Left renal pelvis (tissue), 4 donors: ENCODE measurements around the gene SPDYE3. TPM values are rescaled to one million over a fixed set of nuclear protein-coding genes. Genes with fewer than 3 reads are reported as not detected.
"Not testable (repeated sequence)": the region's sequence is repeated elsewhere in the genome, so short reads cannot be mapped to it uniquely, and the experiment has no call there.

Experiments
- DNase-seq, 4 donors: peaks; one replicate each; pipeline ENCODE4 v3.0.0-alpha.2; 2013; ENCODE audit warnings: low read depth in 4 of 4, low spot score in 3 of 4
- polyA plus RNA-seq, 4 donors: library from polyadenylated mRNA; unstranded; fragments of 120-200 nt; gene quantifications; one replicate each; pipeline ENCODE4 v1.2.1, GENCODE V29; 2013; ENCODE audit not compliant: insufficient read length in 4 of 4

SPDYE3 gene
- polyA plus RNA-seq, 4 donors: 5.0 to 8.9 (median 6.8) TPM

DNA sequence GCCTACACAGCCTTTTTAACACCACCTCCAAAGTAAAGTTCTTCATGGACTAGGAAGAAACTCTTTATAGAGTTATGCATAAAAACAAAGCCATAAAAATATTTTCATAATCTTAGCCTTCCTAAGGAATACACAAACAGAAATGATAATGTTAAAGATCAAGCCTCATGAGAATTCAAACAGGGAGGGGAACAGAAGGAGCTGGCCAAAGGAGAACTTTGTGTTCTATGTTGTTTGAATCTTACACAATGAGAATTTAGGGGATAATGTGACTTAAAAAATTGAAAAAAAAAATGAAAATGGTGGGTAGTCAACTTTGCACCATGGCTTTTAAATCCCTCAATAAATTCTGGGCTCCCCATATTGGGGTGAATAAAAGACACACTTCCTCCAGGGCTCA lies 41.3 kb downstream of the SPDYE3 start:
- DNase-seq: no peak

DNA sequence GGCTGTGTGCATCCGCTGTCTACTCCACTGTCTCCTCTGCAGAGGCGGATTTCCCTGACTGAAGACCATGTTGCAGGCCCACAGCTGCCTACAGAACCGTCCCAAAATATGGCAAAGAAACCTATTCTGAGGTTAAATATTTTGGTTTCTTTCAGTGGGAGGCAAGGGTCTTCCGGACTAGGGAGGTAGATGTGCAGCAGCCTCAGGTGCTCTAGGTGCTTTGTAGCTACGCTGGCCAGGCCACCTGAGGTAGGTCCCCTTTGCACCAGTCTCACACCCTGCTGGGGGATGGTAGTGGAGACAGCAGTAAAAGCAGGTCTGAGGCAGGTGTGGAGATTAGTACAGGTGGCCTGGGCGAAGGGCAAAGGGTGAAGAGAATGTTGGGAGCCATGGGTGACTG lies 42.3 kb downstream of the SPDYE3 start:
- DNase-seq: no peak

DNA sequence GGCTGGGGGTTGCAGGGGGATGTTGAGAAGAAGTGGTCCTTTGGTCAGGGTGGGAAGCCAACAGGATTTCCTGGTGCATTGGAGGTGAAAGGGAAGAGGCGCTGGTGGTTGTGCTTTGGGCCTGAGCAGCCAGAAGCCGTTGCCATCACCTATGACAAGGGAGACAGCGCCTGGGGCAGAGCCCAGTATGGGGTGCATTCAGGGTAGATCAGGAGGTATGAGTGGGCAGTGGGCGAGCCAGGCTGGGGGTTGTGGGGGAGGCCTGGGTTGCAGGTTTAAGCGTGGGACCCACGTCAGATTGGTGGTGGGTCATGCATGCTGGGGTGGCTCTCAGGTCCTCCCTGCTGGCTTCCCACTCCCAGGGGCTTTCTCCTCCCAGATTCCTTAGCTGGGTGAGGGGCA lies 44.2 kb downstream of the SPDYE3 start:
- DNase-seq: no peak

DNA sequence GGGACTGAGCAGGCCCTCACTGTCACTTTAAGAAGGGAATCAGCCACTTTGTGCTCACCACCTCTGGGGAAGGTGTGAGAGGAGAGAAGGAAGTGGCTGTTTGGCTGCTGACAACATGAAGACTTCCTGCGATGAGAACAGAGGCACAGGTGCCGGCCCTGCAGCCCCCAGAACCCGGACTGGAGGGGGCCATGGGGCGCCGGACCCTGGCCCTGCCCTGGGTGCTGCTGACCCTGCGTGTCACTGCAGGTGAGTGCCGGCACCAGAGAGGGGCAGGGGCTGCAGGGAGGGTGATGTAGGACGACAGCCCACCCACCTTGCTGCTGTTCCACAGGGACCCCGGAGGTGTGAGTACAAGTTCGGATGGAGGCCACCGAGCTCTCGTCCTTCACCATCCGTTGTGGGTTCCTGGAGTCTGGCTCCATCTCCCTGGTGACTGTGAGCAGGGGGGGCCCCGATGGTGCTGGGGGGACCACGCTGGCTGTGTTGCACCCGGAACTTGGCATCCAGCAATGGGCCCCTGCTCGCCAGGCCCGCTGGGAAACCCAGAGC lies 44.8 kb downstream of the SPDYE3 start:
- not testable (repeated sequence) for DNase-seq

DNA sequence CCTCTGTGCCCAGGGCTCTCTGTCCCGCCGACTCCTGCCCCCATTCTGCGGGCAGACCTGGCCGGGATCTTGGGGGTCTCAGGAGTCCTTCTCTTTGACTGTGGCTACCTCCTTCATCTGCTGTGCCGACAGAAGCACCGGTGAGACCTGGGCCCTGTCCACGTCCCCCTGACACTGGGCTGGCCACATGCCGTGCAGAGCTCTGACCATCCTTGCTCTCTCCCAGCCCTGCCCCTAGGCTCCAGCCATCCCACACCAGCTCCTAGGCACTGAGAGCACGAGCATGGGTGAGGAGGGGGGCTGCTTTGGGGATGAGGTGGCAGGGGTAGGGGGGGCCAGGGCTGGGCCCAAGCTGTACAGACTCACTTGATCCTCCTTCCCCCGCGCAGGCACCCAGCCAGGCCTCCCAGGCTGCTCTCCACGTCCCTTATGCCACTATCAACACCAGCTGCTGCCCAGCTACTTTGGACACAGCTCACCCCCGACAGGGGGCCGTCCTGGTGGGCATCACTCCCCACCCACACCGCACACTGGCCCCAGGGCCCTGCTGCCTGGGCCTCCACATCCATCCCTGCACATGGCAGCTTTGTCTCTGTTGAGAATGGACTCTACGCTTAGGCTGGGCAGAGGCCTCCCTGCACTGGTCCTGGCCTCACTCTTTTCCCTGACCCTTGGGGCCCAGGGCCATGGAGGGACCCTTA lies 45.6 kb downstream of the SPDYE3 start:
- no peak for DNase-seq

DNA sequence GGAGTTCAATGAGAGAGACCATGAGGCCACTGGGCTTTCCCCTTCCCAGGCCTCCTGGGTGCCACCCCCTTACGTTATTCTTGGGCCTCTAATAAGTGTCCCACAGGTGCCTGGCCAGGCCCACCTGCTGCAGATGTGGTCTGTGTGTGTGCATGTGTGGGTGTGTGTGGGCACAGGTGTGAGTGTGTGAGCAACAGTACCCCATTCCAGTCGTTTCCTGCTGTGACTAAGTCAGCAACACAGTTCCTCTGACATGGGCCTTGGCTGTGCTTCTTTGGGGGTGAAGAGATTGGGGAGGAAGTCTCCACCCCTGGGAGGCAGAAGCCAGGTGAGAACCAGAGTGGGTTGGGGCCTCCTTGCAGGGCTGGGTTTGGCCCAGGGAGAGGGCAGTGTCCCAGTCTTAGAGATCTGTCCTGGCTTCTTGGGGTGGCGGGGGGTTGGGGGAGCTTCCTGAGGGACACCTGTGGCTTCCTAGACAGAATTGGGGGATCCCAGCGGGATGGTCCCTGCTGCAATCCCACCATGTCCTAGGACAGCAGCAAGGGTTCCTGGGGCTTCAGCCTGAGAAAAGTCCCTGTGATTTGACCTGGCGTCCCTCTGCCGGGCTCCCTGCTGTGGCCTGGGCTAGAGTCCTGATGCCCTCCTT lies 46.3 kb downstream of the SPDYE3 start:
- DNase-seq: no peak

DNA sequence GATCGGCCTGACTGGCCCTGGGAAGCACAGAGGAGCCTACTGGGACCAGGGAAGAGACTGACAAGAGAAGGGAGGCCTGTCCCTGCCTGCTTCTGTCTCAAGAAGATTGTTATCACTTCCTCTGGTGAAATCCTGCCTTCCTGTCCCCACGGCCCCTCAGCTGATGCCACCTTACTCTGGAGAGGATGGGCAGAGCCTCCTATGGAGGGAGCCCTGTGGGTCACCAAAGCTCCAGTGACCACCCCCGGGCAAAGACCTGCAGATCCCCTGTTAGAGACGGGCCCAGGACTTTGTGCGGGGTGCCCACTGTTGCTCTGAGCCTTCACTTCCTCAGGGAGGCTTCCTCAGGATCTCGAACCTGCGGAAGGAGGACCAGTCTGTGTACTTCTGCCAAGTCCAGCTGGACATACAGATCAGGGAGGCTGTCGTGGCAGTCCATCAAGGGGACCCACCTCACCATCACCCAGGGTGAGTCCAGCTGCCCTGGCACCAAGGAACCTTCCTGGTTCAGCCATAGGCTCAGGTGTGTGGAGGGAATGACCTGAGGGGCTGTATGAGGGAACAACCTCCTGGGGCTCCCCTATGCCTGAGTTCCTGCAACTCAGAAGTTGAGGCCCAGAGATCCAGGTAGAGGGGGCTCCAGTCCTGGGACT lies 49.0 kb downstream of the SPDYE3 start:
- no peak for DNase-seq

DNA sequence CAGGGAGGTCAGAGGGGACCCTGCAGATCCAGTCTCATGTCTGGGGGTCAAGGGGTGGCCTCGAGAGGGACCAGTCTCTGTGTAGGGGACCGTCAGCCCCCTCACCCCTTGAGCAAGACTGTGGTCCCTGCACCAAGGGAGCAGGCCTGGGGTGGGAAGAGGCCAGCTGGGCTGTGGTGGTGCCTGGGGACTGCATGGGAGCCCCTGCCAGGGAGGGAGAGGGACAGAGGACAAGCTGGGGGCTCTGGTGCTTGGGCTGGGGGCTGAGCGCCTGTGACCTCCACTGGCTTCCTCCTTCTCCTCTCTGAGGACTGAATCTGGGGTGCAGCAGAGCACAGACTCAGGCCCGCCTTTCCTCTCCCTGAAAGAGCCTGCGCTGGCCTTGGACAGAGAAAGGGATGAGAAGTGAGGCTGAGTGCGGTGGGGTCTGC lies 49.6 kb downstream of the SPDYE3 start:
- DNase-seq: no peak

DNA sequence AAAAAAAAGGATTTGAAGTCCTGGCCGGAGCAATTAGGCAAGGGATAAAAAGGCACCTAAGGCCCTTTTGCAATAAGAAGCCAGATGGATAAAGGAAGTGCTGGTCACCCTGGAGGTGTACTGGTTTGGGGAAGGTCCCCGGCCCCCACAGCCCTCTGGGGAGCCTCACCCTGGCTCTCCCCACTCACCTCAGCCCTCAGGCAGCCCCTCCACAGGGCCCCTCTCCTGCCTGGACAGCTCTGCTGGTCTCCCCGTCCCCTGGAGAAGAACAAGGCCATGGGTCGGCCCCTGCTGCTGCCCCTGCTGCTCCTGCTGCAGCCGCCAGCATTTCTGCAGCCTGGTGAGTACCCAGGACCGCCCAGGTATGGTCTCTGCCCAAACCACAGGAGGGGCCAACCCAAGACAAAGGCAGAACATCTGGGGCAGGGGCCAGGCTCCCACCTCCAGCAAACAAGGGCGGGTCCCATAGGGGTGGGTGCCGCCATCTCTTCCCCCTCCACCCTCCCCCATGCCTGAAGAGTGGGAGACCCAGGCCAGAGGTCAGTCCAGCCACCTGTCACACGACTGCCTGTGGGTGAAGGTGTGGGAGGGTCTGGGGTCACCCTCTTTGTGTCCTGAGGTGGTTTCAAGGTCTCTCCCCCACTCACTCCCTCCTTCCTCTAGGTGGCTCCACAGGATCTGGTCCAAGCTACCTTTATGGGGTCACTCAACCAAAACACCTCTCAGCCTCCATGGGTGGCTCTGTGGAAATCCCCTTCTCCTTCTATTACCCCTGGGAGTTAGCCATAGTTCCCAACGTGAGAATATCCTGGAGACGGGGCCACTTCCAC lies 50.7 kb downstream of the SPDYE3 start, which contains the start of gene PILRB:
PILRB (plus strand) TSS at position 91 of the 830 bp plus-strand sequence; CDS start at position 277, 186 bp downstream.
- no peak for DNase-seq

DNA sequence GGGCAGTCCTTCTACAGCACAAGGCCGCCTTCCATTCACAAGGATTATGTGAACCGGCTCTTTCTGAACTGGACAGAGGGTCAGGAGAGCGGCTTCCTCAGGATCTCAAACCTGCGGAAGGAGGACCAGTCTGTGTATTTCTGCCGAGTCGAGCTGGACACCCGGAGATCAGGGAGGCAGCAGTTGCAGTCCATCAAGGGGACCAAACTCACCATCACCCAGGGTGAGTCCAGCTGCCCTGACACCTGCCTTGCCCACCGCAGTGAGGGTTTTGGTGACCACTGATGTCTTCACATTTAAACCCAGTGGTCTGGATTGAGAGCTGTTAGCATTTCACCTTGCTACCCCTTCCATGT lies 51.3 kb downstream of the SPDYE3 start:
- no peak for DNase-seq

DNA sequence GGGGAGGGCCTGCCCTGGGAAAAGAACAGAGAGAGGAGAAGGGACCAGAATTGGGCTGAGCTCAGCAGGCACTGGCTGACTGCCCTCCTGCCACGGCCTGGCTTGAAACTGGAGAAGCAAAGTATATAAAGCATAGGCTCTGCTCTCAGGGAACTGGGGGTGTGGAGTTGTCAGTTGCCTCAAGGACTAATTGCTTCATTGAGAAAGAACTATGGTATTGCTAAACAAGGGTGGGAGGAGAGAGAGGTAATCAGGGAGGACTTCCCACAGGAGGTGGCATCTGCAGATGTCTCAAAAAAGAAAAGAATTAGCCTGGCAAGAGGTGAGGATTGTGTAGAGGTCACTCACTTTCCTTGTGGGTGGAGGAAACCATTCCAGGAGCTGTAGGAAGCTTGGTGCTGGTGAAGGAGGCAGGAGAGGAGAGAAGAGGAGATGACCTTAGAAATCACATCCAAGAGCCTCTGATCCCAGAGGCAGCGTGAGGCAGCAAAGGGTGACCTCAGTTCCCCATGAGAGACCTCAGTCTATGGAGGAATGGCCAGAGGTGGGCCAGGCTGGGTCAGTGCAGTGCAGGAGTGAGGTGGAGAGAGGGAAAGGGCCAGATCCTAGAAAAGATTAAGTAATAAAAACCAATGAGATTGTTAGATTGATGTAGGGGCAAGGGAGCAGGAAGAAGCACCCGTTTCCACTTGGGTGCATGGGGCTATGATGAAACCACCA lies 52.8 kb downstream of the SPDYE3 start:
- DNase-seq: no peak

DNA sequence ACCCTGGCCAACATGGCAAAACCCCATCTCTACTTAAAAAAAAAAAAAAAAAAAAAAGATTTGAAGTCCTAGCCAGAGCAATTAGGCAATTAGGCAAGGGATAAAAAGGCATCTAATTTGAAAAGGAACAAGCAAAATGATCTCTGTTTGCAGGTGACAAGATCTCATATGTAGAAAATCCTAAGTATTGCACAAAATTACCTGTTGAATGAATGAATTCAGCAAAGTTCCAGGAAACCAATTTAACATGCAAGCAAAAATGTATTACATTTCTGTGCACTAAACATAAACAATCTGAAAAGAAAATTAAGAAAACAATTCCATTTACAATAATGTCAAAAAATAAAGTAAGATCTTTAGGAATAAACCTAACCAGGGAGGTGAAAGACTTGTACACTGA lies 55.6 kb downstream of the SPDYE3 start:
- DNase-seq: no peak

DNA sequence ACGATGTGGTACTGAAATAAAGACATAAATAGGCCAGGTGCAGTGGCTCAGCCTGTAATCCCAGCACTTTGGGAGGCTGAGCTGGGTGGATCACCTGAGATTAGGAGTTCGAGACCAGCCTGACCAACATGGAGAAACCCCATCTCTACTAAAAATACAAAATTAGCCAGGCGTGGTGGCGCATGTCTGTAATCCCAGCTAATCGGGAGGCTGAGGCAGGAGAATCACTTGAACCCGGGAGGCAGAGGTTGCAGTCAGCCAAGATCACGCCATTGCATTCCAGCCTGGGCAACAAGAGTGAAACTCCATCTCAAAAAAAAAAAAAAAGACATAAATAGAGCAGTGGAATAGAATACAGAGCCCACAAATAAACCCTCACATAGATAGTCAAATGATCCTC lies 56.3 kb downstream of the SPDYE3 start:
- DNase-seq: not testable (repeated sequence)

DNA sequence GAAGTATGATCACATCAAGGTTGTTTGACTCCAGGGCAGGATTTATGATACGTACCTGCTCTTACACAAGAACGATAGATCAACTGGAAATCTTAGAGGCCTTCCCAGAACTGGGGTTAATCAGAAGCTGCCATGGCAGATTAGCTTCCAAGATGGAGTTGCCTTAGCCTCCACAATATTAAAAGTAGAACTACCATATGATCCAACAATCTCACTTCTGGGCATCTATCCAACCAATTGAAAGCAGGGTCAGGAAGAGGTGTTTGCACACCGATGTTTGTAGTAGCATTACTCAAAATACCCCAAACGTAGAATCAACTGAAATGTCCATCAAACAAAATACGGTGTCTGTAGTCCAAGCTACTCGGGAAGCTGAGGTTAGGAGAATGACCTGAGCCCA lies 57.0 kb downstream of the SPDYE3 start:
- no peak for DNase-seq

DNA sequence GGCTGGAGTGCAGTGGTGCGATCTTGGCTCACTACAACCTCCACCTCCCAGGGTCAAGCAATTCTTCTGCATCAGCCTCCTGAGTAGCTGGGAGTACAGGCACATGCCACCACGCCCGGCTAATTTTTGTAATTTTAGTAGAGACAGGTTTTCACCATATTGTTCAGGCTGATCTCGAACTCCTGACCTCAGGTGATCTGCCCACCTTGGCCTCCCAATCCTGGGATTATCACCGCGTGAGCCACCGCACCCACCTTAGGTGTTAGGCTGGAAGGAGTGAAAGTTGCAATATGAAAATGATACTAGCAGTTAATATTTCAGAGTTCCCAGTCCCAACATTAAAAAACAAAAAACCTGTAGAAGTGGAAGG lies 58.5 kb downstream of the SPDYE3 start:
- DNase-seq: not testable (repeated sequence)

DNA sequence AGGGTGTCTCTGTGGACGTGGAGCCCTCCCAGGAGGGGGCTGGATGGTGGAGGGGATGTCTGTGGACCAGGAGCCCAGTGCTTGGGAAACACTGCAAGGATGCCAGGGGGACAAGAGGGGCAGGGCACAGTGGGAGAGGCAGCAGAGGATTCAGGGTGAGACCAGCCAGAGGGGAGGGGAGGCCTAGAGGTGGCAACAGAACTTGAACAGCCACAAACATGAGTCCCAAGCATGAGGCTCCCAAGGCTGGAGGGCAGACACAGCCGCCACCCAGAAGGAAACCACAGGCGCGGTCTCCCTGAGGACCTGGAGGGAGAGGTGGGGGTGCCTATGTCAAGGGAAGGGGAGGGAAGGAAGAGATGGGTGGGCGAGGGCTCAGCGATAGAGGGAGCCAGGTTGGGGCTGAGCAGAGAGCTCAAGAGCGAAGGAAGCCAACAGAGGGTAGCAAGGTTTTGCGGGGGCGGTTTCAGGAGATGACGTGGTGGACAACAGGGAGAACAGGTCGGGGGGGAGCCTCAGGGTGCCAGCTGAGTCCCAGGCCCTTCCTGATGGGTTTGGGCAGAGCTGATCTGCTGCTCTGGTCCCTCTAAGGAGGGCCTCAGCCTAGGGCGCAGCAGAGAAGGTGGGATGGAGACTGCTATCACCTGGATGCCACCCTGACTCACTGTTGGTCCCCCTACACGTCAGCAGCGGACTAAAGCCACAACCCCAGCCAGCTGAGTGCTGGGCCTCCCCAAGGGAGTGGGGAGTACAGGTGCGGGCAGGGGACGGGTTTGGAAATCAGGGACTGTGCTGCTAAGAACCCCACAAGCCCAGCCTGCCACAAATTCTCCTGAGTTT lies 59.1 kb downstream of the SPDYE3 start:
- DNase-seq: no peak

DNA sequence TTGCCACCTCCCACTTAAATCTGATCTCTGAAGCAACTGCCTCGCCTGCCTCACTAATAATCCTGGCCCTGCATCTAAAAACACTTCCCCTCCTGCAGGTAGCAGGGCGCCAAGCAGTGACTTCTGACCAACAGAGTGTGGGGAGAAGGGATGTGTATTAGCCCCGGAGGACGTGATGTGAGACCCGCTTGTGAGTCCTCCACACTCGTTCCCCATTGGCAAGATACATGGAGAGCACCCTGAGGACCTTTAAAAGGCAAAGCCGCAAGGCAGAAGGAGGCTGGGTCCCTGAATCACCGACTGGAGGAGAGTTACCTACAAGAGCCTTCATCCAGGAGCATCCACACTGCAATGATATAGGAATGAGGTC lies 59.7 kb downstream of the SPDYE3 start:
- no peak for DNase-seq

DNA sequence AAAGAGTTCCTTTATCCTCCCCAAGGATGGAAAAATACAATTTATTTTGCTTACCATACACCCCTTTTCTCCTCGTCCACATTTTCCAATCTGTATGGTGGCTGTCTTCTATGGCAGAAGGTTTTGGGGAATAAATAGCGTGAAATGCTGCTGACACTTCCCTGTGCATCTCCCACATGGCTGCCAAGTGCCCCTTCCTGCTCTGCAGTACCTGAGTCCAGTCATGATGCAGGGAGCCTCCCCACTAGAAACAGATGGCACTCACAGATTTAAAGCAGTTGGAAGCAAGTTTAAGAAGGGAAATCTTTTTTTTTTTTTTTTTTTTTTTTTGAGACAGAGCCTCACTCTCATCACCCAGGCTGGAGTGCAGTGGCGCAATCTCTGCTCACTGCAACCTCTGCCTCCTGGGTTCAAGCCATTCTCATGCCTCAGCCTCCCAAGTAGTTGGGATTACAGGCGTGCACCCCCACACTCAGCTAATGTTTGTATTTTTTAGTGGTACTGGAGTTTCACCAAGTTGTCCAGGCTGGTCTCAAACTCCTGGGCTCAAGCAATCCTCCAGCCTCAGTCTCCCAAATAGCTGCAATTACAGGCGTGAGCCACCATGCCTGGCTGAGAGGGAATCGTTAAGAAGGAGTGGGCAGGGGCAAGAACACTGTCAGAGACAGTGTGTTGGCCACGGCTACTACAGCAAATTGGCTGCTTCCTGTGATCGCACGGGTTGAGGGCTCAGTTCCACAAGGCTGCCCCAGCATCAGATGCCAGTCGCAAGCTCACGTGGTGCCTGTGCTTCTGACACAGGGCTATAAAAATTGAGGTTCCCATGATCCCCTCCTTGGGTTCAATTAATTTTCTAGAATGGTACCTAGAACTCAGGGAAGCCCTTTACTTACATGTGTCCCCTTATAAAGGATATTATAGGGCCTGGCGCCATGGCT lies 60.4 kb downstream of the SPDYE3 start:
- DNase-seq: no peak
